ELF-1 (cell line): ENCODE measurements around the gene PPM1E.
"Not testable (repeated sequence)": the region's sequence is repeated elsewhere in the genome, so short reads cannot be mapped to it uniquely, and the experiment has no call there.

Source experiments
- DNase-seq: peaks from one replicate; pipeline ENCODE4 v3.0.0-alpha.2; 2016; ENCODE audit warnings: low read depth, low spot score

Gene PPM1E

DNA sequence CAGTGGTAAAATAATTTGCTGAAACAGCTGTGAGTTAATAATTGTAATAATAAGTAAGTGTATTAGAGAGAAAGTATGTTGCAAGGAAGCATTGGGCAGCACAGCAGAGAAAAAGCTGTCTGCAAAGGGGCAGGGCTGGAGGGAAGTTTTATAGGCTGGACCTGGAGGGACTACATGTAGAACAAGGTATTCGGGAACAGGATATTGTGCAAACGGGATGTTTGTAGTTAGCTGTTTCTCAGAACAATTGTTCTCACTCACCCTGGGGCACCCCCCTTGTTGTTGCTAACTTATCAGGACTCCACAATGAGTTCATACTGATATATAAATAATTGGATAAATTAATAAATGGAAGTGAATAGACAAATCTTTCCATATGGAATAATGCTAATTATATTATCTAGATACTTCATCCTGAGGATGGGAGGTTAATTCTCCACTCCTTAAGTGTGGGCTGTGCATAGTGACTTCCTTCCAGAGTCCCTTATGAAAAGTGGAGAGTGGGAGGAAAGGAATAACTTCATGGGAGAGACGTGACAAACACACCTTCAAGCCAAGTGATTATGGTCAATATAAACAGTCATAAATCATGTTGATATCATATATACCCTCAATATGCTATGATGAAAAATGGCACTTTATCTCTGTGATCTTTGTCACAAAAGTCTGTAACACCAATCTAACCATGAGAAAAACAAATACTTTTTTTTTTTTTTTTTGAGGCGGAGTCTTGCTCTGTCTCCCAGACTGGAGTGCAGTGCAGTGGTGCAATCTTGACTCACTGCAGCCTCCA, 85.4 kb downstream of the PPM1E start:
- DNase-seq, result no peak

DNA sequence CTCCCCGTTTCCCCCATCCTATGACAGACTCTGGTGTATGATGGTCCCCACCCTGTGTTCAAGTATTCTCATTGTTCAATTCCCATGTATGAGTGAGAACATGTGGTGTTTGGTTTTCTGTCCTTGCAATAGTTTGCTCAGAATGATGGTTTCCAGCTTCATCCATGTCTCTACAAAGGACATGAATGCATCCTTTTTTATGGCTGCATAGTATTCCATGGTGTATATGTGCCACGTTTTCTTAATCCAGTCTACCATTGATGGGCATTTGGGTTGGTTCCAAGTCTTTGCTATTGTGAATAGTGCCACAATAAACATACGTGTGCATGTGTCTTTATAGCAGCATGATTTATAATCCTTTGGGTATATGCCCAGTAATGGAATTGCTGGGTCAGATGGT, 90.8 kb downstream of the PPM1E start:
- not testable (repeated sequence) for DNase-seq

DNA sequence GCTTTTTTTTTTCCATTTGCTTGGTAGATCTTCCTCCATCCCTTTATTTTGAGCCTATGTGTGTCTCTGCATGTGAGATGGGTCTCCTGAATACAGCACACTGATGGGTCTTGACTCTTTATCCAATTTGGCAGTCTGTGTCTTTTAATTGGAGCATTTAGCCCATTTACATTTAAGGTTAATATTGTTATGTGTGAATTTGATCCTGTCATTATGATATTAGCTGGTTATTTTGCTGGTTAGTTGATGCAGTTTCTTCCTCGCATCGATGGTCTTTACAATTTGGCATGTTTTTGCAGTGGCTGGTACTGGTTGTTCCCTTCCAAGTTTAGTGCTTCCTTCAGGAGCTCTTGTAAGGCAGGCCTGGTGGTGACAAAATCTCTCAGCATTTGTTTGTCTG, 94.5 kb downstream of the PPM1E start:
- not testable (repeated sequence) for DNase-seq

DNA sequence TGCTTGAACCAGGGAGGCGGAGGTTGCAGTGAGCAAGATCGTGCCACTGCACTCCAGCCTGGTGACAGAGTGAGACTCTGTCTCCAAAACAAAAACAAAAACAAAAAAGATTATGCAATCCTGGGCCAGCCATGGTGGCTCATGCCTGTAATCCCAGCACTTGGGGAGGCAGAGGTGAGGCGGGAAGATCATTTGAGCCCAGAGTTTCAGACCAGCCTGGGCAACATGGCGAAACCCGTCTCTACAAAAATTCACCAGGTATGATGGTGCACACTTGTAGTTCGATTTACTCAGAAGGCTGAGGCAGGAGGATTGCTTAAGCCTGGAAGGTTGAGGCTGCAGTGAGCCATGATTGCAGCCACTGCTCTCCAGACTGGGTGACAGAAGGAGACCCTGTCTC, 109.6 kb downstream of the PPM1E start:
- DNase-seq, result no peak

DNA sequence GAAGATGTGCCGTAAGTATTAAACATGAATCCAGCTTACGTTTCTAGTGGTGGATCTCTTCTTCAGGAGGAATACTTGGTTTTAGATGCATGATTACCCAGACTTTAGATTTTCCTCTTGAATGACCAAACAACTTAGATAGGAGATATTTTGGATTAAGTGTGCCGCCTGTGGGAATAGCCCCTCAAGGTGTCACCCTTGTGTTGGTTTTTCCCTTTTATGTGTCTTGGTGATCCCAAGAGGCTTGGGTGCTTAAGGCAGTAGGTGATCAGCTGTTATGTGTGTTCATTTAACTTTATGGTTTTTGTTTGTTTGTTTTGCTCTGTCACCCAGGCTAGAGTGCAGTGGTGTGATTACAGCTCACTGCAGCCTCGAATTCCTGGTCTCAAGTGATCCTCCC, 115.1 kb downstream of the PPM1E start:
- DNase-seq, result no peak

DNA sequence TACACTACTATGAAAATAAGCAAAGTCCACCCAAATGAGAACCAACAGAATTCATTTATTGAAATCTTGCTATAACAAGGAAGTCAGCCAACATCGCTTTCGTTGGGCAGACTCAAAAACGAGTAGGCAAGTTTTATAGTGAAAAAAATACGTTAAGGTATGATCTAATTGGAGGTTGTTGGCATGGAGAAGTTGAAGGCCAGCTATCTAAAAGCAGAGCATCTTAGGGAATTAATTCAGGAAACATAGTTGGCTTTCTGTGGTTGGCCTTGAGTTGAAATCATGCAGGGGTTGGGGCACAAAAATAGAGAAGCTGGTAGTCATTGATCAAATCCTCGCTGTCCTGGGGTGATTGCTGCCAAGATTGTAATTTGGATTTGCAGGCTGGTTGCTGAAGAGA, 118.3 kb downstream of the PPM1E start:
- no peak for DNase-seq

DNA sequence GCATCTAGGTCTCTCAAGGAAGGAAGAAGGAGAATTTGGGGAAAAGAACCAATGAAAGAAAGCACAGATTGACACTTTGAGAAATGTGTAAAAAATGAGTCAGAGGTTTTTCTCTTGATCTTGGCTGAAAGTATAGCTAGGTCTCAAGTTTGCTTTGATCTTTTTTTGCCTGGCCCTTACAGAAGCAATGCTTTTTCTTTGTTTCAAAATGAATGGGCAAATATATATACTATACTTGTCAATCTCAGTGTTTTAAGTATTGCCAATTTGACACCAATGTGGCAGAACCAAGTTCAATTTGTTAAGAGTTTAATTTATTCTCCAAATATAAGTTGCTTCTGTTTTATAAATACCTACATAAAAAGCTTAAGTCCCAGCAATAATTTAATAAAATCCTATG, 119.6 kb downstream of the PPM1E start:
- no peak for DNase-seq

DNA sequence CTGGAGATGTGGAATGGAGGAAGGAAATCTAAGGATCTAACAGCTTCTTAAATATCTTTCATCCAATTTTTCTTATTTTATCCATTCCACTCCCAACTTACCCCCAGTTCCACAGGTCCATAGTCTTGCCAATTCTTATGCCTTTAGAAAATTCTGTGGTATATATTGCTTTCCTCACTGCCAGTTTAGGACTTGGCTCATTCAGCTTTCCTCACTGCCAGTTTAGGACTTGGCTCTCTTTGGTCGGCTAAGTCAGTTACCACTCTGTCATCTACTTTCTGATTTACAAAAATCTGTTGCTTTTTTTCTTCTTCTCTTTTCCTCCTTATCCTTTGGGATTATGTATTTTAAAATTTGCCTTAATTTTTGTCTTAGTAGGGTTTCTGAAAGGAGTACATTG, 128.5 kb downstream of the PPM1E start:
- DNase-seq, result no peak

DNA sequence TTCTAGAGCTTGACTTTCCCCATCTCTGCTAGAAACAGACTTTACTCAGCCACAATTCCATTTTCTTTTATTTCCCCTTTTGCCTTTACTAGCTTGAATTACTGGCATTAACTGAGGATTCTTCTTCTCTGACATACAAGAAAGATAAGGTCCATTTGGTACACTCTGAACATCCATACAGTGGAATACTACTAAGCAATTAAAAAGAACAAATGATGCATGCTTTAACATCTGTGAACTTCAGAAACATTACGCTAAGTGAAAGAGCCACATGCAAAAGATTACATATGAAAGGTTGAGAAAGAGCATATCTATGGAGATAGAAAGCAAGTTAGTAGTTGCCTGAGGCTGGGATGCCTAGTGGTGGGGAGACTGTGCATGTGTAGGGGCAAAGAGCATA, 130.9 kb downstream of the PPM1E start:
- DNase-seq, result no peak

DNA sequence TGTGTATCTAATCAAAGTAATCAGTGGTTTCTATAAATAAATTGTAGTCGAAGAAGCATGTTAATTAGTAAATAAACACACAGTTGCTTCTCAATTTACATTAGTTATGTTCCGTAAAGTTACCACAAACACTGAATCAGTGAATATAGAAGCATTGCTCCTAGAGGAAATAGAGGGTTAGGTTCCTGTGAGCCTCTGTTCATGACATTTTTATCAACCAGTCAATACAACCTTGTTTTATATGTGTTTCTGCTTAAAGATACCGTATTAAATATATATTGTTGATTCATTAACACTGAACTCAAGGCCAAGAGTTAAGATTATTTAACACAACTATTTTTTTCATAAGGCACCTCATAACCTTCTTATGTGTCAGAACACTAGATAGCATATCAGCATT, 134.3 kb downstream of the PPM1E start:
- no peak for DNase-seq

DNA sequence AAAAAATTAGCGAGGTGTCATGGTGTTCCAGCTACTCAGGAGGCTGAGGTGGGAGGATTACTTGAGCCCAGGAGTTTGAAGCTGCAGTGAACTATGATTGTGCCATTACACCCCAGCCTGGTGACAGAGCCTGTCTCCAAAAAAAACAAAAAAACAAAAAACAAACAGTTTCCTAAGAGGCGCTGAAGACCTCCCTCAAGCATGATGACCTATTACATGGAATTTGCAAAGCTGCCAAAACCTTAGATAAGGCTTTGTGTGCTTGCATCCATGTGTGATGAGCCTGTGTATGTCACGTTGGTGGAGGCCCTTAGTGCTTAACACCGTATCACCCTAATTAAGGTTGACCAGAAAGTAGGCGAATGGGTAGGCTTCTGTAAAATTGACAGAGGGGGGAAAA, 143.5 kb downstream of the PPM1E start:
- DNase-seq, result no peak

DNA sequence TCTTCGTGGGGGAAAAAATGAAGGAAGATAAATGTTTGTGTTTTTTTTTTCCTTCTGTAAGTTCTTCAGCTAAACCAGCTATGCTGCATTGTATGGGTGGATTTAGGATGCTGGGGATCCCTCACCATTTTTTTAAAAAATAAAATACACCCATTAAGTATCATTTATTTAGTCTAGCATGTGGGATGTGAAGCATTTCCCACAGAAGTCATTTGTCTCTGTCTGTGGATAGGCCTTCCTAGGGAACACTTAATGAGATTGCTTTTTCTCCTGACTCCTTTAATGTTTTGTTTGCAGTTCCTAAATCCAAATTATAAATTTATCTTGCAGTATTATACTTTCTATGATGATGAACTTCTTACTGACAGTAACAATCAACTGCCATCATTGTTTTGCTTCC, 146.7 kb downstream of the PPM1E start:
- no peak for DNase-seq

DNA sequence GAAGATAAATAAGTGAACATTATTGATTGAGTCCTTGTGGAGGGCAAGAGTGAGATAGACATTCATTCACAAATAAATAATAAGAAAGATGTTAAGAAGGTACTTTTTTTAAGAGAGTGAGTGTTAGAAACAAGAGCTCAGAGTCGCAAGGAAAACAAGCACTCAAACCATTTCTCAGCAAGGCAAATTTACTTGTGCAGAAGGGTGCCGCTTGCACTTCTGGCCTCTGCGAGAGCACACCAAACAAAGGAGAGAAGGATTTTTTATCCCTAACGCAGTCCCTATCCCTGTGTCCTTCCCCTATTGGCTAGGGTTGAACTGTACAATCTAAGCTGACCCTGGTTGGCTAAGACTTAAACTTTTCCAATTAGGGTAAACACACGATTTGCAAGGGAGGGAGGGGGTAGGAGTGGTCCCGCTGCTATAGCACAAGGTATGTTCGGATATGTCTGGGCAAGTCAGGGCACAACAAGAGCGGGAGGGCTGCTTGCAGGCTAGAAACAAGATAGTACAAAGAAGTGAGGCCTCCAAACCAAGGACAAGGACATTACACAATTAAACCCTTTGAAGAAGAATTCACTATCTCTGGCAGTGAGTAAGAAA, 156.2 kb downstream of the PPM1E start:
- DNase-seq, result no peak

DNA sequence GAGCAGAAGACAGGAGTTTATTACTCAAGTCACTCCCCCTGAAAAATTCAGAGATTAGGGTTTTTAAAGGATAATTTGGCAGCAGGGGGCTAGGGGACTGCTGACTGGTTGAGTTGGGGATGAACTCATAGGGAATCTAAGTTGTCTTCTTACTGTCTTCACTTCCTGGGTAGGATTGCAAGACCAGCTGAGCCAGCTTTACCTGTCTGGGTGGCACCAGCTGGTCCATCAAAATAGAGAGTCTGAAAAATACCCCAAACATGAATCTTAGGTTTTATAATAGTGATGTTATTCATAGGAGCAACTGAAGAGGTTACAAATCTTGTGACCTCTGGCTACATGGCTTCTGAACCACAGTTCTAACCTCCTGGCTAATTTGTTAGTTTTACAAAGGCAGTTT, 157.9 kb downstream of the PPM1E start:
- DNase-seq, result no peak

DNA sequence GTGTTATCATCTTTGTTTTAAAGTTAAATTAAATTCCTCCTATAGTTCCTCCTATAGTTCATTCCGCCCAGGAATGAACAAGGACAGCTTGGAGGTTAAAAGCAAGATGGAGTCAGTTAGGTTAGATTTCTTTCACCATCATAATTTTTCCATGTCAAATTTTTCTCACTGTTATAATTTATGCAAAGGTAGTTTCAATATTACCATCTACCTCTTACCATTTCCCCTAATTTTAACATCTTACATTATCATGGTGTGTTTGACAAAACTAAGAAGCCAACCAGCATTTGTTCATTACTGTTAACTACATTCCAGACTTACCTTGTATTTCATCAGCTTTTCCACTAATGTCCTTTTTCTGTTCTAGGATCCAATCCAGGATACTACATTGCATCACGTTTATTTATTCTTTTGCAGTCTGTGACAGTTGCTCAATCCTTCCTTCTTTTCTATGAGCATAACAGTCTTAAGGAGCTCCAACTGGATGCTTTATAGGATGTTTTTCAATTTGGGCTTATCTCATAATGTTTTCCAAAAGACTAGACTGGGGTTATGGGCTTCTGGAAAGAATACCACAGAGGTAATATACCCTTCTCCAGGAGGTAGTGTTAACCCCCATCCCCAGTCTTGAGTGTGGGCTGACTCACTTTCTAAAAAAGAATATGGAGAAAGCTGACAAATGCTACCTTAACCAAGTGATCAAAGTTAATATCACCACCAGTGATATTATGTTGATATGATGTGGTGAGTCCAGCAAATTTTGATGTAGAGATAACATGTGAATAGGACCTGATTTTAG, 158.5 kb downstream of the PPM1E start:
- DNase-seq, result no peak

DNA sequence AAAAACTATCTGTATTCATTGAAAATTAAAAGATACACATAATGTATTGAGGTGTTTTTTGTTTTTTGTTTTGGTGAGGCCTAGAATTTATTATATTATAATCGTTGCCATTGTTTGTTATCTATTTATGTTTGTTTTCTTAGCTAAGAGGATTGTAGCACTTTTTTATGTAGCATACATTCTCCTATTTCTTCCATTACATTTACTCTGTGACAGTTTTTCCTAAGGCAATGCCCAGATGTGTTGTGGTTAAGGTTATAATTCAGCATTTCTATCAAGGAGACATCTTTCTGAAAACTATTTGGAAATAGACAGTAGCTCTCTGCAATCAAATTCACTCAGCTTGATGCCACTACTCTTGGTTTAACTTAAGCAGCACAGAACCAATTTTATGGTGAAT, 161.6 kb downstream of the PPM1E start:
- DNase-seq, result no peak

DNA sequence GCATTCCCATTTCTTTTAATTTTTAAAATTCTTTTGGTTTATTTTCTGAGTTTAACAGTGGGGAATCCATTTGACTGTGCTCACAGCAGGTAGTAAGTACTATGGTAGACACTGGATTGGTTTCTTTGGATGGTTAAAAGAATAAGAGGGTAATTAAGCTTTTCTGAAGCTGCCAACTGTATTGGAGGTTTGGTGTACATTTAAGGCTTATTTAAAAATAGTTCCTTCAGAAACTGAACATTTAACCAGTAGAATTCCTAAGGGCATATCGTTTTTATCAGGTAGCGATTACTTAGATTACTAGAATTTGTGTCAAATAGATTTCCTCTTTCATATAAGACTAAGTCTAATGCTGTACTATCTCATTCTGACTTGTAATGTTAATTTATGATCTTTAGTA, 162.4 kb downstream of the PPM1E start:
- no peak for DNase-seq

DNA sequence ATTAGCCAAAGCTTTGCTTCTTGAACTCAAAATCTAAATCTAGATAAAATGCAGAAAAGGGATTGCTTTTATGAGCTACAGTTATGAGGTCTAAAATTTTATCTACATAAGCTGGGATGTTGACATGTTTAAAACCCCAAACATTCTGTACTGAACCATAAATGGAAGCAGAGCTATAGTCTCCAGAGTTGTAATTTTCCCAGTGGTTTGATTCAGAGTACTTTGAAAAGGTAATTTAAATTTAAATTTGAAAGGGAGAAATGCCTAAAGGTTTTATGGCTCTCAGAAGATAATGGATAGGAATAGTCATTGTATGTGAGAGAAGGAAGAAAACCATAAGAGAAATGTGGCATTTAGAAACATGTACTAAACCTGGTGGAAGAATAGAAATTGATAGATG, 163.2 kb downstream of the PPM1E start:
- no peak for DNase-seq

DNA sequence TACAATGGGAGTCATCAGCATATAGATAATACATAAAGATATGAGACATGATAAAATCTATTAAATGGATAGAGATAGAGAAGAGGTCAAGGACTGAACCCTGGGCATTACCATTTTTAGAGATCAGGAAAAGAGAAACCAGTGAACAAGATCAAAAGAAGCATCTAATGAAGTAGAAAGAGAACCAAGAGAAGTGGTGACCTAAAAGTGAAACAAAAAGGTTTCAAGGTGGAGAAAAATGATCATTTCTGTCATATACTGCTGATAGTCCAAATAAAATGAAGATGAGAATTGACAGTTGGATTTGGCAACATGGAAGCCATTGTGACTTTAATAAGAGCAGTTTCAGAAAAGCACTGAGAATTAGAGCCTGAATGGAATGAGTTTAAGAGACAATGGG, 165.1 kb downstream of the PPM1E start:
- DNase-seq, result no peak

DNA sequence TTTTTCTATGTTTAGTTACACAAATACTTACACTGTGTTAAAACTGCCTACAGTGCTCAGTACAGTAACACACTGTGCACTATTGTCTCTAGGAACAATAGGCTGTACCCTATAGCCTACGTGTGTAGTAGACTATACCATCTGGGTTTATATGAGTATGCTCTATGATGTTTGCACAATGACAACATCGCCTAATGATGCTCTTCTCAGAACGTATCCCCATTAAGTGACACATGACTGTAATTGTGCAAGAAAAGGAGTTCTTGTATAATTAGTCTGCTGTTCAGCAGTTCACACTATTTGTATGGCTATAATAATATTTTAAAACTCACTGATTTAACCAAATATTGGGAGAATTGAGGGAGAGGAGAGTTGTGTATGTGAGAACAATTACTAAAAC, 177.3 kb downstream of the PPM1E start:
- DNase-seq, result no peak

DNA sequence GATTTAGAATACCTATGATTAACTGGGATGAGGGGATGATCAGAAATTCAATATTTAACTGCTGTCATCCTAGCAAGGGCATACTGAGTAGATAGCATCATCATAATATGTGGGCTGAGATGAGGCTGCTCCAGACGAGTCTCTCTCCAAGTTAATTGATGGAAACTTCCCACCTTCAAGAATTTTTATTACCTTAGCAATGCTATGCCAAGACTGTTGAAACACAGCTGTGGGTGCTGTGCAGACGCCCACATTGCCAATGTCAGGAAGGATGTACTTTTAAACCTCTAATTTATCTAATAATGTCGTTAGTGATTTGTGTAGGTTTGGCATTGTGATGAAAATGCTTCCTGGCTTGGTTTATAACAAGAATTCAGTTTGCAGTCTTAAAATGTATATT, 180.6 kb downstream of the PPM1E start:
- DNase-seq, result no peak

DNA sequence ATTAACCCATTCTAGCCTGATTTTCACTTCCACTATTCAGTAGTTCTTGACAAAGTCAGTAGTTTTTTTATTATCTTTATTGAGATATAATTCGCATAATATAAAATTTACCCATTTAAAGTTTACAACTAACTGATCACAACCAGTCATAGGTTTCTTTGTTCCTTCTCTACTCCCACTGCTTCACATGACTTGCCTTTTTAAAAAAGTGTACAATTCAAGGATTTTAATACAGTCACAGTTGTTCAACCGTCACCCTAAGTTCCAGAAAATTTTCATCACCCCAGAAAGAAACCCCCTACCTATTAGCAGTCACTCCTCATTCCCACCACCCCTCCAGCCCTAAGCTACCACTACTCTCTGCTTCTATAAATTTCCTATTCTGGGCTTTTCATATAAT, 188.5 kb downstream of the PPM1E start:
- DNase-seq, result no peak

DNA sequence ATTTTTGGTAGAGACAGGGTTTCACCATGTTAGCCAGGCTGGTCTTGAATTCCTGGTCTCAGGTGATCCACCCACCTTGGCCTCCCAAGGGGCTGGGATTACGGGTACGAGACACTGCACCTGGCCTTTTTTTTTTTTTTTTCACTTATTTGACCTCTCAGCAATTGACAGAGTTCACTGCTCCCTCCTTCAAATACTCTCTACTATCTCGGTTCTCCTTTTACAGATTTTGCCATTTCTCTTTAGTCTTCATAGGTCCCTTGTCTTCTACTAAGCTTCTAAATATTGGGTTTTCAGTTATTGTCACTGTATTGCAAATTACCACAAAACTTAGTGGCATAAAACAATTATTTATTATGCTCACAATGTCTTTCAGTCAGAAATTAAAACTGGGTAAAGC, 191.8 kb downstream of the PPM1E start:
- no peak for DNase-seq
